HG03354 (cell line): ENCODE results near the gene NALCN.
"Not testable (repeated sequence)": the region's sequence is repeated elsewhere in the genome, so short reads cannot be mapped to it uniquely, and the experiment has no call there.

Experiments used
- ATAC-seq: cut with Tn5 transposase; IDR thresholded peaks from one replicate; pipeline ENCODE4 v1.9.1; 2021; ENCODE audit warnings: mild to moderate bottlenecking; ENCODE audit not compliant: unreplicated experiment, poor library complexity, severe bottlenecking

Gene NALCN

GRCh38 chr13:101346161-101346560, 70.1 kb downstream of the NALCN start:
- ATAC-seq: no peak

- no peak for ATAC-seq
Observed at GRCh38 chr13:101343128-101343787, 73.0 kb downstream of the NALCN start.

GRCh38 chr13:101341464-101341863, 74.8 kb downstream of the NALCN start:
- no peak for ATAC-seq

GRCh38 chr13:101339202-101339601, 77.1 kb downstream of the NALCN start:
- no peak for ATAC-seq

GRCh38 chr13:101332583-101332982, 83.7 kb downstream of the NALCN start:
- ATAC-seq: no peak

- no peak for ATAC-seq
Observed at GRCh38 chr13:101331731-101332130, 84.6 kb downstream of the NALCN start.

GRCh38 chr13:101327871-101328270, 88.4 kb downstream of the NALCN start:
- no peak for ATAC-seq

- ATAC-seq: no peak
Observed at GRCh38 chr13:101326710-101327109, 89.6 kb downstream of the NALCN start.

- no peak for ATAC-seq
Observed at GRCh38 chr13:101325423-101325822, 90.9 kb downstream of the NALCN start.

- ATAC-seq: no peak
Observed at GRCh38 chr13:101323601-101324000, 92.7 kb downstream of the NALCN start.

GRCh38 chr13:101317986-101318523, 98.3 kb downstream of the NALCN start:
- no peak for ATAC-seq

- ATAC-seq: not testable (repeated sequence)
Observed at GRCh38 chr13:101313479-101313878, 102.8 kb downstream of the NALCN start.

GRCh38 chr13:101309014-101309619, 107.2 kb downstream of the NALCN start:
- ATAC-seq: no peak

GRCh38 chr13:101308247-101309013, 107.9 kb downstream of the NALCN start:
- no peak for ATAC-seq

GRCh38 chr13:101307181-101307701, 109.1 kb downstream of the NALCN start:
- no peak for ATAC-seq

- no peak for ATAC-seq
Observed at GRCh38 chr13:101306773-101307172, 109.5 kb downstream of the NALCN start.

GRCh38 chr13:101305981-101306411, 110.3 kb downstream of the NALCN start:
- ATAC-seq: no peak

GRCh38 chr13:101303521-101303920, 112.8 kb downstream of the NALCN start:
- ATAC-seq: no peak

- no peak for ATAC-seq
Observed at GRCh38 chr13:101301053-101301452, 115.3 kb downstream of the NALCN start.

GRCh38 chr13:101300531-101300930, 115.8 kb downstream of the NALCN start:
- ATAC-seq: no peak
